Fibroblast of skin of left biceps (primary cell): ENCODE results near the gene BCL11B.

Source experiments
- DNase-seq, 2 experiments: peaks; one replicate each; pipeline ENCODE4 v3.0.0-alpha.2; 2013; ENCODE audit warnings: low read depth in 2 of 2

The BCL11B gene

DNA sequence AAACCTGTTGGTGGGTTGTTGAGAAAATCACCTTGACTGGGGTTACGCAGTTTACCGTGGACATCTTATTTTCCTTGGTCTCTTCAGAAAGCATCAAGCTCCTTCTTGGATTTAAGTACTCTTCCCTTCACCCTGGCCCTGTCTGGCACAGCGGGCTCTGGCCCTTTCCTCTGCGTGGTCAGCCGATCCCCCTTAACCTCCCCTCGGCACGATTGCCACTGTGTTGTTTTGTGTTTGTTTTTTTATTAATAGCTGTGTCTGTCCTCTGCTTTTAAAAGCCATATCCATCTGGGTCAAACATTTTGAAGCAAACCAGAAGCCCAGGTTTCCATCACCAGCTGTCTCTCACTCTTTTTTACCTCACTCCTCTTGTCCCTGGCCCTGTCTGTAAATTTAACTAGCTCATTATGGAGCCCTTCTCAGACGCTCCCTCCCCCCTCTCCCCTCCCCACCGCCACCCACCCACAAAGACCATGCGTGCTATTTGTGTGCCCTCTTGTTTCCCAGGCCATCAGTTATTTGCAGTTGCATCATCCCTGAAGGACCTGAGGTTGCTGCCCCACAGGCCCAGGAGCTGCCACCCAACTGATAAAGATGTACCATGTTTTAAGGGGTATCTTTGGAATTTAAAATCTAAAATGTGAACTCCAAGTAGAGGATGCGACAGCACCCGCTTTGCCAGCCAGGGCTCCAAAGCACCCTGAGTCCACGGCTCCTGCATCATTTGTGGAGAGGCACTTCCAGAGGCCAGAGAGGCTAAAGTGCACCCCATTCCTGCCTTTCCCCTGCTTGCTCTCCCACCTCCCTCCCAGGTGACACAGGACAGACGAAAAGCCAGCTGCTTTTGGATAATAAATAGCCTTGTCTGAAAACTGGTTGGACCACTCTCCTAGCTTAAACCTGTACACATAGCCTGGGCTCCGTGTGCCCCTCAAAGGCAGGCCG is 3.9 kb downstream of the BCL11B start:
- no peak for DNase-seq

DNA sequence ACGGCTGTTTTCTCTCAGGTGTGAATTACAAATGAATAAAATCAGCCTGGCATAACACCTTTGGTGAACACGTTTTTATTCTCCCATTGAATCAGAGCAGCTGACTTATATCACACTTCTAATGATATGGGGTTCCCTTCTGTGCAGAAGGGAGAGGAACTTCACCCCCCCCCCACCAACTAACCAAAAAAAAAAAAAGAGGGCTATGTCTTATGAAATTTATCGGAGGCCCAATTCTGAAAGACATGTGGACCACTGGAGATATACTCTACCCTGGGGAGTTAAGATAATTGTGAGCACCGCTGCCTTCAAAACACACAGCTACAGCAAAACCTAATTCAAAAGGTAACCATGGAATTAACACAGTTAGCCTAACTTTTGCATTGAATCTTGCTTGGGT is 4.6 kb downstream of the BCL11B start:
- no peak for DNase-seq

DNA sequence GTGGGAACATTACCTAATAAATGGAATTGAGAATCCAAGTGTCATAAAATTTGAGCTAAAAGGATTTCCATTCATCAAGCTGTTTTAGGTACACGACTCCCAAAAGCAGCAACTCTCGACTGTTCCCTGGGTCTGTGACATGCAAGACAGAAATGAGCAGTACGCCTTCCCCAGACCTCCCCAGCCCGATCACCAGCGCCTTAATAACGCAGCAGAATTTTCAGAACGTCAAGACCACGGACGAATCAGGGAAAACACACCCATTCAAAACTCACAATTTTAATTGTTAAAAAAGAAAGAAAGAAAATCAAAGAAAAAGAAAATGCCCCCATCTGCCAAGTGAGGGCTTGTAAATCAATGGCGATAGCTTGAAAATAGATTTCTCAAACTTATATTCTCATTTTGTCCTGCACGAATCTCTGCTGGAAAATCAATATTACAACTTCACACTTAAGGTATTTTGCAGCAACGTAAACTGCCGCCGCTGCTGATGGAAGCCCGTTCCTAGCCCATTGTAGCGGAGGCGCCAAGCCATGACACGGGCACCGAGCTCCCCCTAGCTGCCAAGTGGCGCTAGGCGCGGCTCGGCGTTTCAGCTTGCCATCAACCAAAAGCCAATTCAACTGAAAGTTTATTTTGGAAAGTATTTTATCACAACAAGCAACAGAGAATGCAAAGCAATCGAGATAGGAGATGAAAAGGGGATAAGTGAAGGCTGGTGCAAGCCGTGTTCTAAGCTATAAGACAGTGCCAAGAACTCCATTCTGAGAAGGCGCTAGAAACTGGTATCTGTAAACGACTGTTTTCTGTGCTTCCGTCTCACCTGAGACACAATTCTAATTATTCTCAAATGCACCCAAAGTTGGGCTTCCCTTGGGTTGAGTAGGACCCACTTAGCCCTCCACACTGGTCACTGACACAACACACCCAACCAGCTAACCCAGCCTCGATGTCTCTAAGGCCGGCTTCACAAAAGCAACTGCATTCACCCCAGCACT is 5.5 kb downstream of the BCL11B start:
- DNase-seq = peak; percentile 49 to 66

DNA sequence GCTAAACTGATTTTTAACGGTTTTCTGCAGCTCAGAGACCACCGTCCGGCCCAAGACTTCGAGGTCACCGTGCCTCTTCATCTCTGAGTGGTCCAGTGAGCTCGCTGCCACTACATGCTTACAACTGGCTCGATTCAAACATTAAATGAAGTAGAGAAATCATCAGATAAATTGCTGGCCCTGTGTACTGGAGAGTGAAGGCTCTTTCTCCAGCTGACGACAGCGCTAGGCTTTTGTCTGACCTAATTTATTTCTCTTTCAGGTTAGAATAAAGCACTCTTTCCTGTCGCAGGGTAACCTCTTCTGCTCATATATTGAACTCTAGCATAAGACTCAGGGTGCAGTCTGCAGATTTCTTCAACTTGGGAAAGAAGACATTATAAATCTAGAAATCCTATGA is 6.4 kb downstream of the BCL11B start:
- no peak for DNase-seq

DNA sequence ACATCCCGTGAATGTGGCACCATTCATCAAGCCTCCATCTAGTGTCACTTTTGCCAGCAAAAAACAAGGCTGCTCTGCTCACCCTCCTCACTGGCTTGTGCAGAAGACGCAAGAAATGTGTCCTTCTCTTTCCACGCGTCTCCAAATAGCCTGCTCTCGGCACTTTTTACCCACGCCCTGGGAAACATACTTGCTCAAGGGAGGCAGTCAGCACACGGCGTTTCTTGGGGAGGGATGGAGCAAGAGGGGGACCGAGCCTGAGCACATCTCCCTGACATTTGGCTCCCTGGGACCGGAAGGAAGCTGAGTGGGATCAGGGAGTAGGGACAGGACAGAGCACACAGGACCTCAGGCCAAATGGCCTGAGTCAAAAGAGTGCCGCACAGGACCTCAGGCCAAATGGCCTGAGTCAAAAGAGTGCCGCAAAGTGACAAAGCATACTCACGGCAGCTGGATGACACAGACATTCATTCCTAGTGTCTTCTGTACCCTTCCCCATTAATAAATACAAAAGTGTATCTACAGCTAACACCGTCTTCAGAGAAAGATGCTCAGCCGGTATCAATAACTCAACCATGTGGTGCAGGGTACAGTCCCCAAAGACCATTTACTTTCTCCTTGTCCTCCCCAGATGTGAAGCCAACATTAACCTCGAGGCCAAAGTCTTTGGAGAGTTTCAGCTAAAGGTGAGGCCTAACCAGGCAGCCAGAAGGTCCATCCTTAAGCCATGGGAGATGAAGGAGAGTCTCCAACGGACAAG is 7.1 kb downstream of the BCL11B start:
- no peak for DNase-seq

DNA sequence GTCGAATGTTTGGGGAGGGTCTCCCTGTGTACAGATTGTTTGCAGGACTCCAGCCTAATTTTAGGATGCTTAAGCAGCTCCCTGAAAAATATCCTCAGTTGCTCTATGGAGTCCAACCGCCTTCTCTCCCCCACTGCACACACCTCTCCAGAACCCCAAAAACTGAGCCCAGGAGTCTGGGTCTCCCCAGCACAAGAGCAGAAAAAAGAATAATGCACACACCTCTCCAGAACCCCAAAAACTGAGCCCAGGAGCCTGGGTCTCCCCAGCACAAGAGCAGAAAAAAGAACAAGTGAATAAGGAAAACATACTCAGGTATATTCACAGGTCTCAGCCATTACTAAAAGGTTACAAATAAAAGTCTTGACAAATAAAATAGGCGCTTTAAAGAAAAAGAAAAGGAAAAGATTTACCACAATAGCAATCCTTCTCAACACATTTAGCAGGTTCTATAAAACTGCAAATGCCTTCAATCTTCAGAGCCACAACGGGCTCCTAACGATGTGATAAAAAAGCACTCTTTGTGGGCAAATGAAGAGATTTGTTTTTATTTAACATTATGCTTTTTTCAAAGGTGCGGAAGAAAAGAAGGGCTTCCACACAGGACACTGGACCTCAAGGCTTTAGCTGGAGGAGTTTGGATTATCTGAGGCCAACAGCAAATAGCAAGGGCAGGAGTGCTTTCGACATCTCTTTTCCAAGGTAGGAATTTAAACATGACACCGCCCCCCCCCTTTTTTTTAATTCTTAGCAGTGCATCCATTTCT is 8.2 kb downstream of the BCL11B start:
- DNase-seq = no peak

DNA sequence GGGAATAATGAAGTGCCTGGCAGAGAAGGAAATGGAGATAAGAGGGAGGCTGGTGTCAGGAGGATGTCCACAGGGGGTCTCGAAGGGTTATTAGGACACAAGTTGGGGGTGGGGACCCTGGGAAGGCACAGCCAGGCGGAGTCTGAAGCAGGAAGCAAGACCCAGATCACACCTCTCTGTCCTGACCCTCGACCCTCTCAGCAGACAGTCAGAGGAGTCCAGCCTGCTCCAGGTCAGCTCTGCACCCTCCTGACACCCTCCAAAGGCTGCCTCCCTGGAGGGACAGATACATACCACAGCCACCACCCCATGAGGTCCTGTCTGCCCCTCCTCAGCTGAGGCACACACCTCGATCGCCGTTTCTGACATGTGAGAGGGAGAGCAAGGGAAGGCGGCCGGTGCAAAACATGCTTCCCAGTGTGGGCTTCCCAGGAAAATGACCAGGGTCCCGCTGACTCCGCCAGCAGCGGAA is 9.0 kb downstream of the BCL11B start:
- DNase-seq = no peak

DNA sequence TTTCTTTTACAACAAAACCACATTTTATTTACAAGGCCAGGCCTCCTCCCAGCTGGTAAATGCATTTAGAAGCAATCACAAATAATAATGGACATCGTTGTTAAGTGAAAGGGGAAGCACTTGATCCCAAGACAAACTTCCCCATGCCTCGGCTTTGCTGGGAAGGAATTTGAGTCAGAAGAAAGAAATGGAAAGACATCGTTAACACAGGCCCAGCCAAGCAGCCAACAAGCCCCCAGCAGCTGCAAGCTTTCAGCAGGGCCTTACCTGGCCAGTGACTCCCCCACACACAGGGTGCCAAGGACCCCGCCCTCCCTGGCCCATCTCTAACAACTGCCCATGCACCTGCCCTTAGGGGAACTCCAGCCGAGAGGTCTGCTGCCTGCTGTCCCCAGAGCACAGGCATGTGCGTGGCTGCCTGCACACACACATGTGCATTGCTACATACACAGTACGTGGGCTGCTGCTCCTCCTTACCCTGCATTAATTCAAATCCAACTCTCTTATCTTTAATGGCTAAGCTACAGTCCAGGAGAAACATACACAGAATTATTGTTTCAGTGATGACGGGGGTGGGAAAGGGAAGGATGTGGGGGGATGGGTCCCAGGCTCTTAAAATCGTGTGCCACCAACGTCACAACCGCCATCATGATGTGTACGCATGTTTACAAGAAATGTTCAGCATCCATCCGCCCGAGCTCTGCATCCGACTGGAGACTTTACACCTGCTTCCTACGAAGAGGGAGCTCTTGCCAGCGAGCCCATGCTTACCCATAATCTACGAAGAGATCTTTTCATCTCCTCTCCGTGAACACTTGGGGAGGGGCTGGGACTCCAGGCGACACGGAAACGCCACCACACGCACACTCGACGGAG is 9.8 kb downstream of the BCL11B start:
- DNase-seq = no peak

DNA sequence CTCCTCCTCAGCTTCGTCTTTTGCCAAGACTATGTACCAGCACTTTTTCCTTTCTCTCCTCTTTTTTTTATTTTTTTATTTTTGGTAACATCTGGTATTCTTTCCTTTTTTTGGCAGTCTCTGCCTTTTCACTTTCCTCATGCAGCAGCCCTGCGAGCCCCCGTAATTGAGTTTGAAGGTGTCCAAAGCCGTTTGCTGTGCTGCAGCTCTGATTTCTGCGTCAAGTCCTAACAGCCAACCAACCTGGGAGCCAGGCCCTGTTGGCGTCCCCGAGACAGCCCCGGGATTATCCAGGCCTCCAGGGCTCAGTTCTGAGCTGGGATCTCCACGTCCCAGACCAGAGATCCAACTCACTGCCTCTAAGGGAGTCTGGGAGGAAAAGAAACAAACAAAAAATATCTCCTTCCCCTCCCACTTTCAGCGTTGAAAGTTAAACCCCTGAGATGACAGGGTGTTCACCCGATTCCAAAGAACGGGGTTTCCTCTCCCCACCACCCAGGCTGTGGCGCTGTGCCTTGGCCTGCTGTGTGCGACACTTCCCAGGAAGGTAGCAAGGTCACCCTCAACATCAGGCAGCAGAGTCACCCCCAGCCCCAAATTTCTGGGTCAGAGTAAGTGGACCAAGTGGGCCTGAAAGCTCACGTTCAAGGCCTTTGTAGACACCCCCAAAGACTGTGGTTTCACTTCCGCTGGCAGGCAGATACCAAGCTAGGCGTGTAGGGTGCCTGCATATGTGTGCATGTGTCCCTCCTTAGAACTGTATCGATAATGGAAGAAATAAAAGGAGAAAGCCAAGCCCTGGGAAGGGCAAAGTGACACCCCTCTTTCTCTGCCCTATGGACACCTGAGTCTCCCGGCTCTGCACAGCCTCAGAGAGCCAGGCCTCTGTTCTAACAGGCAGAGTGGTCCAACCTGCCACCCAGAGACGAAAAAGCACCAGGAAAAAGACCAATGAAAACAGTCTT is 11.1 kb downstream of the BCL11B start:
- DNase-seq = no peak

DNA sequence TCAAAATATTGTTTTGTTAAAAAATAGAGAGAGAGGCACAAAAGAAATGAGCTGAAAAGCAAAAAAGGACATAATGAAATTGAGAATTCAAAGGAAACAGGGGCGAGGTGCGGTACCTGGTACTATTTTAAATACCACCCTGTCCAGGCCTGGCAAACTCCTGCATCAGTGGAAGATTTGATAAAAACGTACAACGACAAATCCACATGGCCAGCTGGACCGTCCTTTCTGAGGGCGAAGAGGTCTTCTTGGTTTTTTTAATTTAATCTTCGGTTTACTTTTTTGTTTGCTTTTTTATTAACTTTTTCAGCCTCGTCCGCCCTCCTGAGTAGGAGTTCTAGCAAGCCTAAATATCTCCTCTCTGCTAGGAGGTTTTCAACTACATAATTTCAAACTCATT is 11.9 kb downstream of the BCL11B start:
- no peak for DNase-seq

DNA sequence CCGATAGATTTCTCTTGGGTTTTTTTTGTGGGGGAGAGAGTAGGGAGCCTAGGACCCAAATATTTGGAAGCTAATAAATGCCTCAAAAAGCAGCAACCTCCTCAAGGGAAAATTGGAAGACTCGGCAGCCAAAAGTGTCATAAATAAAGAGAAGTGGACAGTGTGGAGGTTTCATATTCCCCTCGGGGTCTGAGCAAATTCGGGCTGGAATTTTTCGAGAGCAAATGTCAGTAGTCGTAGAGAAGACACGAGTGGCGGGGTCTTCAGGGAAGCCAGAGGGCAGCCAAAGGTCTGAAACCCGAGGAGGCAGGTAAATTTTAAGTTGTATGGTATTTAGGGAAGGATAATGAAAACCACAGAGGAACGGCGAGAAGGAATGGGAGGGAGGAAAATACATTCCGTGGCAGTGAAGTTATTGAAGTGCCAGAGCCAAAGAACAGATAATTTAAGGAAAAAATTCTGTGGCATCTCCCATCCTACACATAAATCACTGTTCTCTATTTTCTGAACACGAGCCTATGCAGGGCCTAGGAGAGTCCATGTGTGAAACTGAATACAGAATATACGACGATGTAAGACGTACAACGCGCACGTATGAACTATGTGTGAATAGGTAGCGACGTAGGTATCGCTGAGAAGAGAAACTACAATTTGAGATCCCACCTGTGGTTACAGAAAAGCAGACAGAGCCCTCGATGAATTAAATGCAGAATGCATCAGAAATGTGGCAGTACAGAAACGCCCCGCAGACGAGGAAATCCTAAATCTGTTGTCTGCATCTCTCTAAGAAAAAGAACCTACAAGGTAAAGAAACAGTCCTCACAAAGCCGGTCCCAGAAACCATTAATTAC is 12.9 kb downstream of the BCL11B start:
- no peak for DNase-seq

DNA sequence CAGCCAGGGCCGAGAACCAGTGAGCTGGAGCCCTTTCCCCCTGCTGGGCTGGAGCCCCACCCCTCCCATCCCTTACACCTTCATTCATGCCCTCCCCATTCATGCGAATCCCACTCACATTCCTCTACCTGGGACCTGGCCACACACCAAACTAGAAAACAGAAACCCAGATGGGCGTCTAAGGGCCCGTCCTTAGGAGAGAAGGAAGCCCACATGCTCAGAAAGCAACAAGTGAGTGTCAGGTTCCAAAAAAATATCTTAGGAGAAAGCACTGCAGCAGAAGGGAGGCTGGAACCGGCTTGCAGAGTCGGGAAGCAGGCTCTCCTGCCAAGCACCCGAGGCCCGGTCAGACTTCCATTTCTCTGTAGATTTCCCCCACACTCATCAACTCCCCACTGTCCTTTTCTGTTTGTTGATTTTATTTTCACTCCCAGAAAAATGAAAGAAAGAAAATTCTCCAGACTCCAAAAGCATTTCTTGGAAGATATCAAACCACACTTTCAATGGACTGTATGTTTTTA is 13.6 kb downstream of the BCL11B start:
- no peak for DNase-seq

DNA sequence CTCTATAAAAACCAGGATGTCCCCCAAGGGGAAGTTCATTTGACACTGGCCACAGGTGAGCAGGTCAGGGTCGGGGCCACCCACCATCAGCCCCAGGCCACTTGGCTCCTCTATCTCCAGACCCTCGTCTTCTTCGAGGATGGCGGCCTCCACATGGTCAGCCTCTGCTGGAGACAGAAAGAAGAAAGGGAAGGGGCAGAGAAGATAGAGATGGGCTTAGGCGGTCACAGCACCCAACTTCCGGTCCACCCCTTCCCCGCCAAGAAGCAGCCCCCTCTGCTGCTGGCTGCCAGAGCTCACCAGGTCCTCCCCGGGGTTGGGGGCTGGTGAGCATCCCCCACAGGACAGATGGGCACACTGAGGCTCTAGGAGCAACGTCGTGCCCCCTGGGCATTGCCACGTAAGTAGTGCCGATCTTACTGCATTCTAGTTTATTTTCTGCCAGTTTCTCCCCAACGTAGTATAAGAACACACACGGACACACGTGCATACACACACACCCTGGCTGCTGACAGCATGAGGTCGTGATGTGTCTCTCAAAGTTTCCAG is 14.2 kb downstream of the BCL11B start:
- DNase-seq = no peak

DNA sequence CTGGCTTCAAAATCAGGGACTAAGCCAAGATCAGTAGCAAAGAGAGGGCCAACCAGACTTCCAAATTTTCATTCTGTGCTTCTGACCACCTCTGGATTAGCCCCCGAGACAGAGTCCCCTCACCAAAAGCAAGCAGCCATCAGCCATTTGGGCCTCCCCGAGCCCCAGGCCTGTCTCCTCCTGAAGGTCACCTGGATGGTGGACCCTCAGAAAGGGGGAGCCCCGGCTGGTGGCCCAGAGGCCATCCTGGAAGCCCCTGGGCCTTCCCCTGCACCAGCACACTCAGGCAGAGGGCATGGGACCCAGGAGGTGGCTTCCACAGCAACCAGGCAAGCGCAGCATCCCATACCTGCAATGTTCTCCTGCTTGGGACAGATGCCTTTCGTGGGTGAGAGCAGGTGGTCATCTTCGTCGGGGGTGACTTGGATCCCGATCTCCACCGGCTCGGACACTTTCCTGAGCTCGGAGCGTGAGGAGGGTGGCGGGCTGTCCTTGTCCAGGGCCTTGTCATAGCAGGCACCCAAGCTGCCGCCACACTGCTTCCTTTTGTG is 14.8 kb downstream of the BCL11B start:
- no peak for DNase-seq

DNA sequence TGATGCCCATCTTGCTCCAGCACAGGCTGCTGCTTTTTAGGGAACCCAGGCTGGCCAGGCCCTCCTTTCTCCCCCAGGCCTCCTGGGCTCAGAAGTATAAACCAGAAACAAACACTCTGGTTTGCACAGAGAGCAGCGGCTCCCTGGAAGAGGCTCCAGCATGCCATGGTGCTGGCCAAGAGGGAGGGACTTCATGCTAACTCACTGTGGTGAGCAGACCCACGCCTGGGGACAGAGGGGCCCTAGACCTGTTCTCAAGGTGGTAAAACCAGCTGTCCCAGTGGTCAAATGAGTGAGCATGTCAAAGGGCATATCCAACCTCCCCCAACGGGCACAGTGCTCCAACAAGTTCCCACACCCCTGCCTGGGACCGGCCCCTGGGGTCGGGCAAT is 15.5 kb downstream of the BCL11B start:
- no peak for DNase-seq

DNA sequence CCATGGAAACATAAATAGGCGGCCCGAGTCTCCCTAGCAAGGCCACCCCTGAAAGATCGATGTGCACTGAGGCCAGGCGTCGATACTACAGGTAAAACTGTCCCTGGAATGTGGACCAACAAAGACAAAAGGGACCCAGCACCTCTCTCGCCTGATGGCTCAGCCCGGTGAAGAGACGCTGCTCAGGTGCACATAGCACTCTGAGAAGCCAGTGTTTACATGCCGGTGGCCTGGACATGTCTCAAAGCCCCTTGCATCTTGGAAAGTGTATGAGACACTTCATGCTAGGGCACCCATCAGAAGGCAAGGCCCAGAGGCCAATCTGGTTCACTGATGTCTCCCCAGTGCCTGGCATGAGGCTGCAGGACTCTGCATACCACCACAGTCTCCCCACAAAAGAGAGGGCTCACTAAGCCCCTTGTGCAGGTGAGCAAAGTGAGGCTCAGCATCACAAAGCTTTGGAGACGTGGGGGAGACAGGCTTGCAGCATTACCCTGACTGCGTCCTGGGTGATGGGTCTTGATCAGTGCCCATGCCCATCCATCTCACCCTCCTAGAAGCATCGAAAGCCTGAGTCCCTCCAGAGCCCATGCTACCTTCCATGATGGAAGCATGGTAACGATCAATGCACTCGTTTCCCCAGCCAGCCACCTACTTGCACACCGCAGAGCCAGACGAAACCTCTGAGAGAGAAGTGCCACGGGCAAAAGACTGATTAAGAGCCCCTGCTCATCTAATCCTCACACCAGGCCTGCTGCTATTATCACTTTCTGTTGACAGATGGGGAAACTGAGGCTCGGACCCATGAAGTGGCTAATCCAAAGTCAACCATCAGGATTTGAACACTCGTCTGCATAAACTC is 16.1 kb downstream of the BCL11B start:
- no peak for DNase-seq
